ENCODE measurements around the gene SLC44A5. TPM values are rescaled to one million over a fixed set of nuclear protein-coding genes. Genes with fewer than 3 reads are reported as not detected.

Gene SLC44A5
- 0.09 to 0.14 TPM (median 0.11 TPM) in 3 of 5 replicates, not detected in the others for total RNA-seq (2022; extraction: Qiagen RNA extraction; ENCODE audit: low read depth)

DNA sequence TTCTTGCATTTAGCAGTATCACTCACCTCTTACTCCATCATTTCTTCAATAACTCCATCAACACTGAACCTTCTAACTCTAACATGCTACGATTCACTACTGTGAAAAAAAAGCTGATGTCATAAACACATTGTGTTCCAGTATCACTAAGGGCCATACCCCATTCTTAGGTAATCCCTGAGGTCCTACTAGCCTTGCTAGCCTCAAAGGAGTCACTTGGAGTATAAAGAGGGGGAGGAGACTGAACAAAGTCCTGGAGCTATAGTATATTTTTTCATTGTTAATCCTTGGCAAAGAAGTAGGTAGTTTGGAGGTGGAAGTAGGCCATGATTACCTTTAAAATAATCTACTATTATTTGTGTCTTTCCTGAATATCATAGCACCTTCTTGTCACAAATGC lies at the start of gene SLC44A5:
Gene SLC44A5 (minus strand): TSS at position 101 of the 400 bp plus-strand sequence. CDS start 69,667 bp downstream, outside the sequence.

Other genes starting within 250 kb of the SLC44A5 start
- 28.4 to 43.1 TPM (median 31.7 TPM) in 5 replicates for gene ACADM, start 113.6 kb upstream of the SLC44A5 start, total RNA-seq (2022; extraction: Qiagen RNA extraction; ENCODE audit: low read depth)
- gene RABGGTB, start 175.1 kb upstream of the SLC44A5 start, total RNA-seq (2022; extraction: Qiagen RNA extraction; ENCODE audit: low read depth), result 59.5 to 87.0 TPM (median 65.8 TPM) in 5 replicates
- 0.11 TPM in 1 of 5 replicates, not detected in the others for gene MSH4, start 185.8 kb upstream of the SLC44A5 start, total RNA-seq (2022; extraction: Qiagen RNA extraction; ENCODE audit: low read depth)

Data from A549 treated with ZK216348 at 1 μM for 4 hours (cell line).